SHP77 treated with DMSO at 0.1 percent for 48 hours (cell line): ENCODE data around the gene APELA.
"Not testable (repeated sequence)": the region's sequence is repeated elsewhere in the genome, so short reads cannot be mapped to it uniquely, and the experiment has no call there.

ENCODE experiments used
- DNase-seq: peaks from one replicate; lab custom pipeline; 2025; lab: John Stamatoyannopoulos, UW

Gene APELA

GRCh38 chr4:164926301-164926700 lies 49.3 kb downstream of the APELA start:
- DNase-seq = no peak

- not testable (repeated sequence) for DNase-seq
These were observed 50.1 kb downstream of the APELA start for GRCh38 chr4:164927101-164927500.

DNA sequence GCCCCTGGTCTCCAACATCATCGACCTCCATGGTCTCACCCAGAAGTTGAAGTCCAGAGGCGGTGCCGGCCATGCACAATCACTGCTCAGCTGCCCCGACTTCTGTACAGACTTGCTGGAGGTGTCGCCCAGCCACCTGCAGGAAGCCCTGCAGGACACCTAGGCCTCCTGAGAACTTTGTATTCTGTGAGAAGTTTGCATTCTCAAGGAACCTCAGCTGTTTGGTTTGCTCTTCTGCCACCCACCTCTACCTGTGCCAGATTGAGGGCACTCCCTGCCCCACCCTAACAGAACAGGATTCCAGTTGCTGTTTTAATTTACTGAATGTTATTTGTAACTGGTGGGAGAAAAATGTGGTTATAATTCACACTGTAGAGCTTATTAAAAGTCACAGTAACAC lies 53.7 kb downstream of the APELA start:
- DNase-seq = no peak

DNA sequence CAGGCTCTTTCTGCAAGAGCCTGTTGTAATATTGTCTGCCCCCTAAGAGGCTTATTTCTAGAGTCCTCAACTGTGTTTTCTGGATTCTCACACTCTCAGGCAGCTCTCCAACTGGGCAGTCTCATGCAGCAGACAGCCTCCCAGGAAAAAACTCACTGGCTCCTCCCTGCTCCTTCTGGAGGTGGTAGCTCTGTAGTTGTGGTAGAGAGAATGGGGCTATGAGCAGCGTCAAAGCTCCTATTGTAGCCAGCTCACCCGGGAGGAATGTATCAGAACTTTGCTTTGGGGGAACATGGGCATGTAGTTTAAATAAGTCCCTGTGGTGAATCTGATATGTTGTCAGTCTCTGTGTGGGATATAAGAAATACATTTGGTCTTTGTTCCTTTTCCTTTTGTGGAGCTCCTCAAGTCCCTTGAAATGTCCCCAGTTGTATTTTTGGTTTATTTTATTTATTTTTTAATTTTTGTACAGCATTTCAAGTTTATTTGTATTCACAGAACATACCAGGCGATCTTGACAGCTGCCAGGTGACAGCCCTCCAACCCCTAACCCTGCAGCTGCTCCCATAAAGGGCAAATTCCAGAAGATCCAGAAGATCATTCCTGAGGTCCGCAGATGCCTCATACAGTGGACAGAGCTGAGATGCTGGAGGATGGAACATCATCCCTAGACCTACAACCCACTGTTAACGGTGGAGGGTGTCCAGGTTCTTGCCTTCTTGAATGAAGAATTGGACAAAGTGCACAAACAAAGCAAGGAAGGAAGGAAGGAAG lies 54.8 kb downstream of the APELA start:
- no peak for DNase-seq

GRCh38 chr4:164933244-164933643 lies 56.3 kb downstream of the APELA start:
- no peak for DNase-seq

DNA sequence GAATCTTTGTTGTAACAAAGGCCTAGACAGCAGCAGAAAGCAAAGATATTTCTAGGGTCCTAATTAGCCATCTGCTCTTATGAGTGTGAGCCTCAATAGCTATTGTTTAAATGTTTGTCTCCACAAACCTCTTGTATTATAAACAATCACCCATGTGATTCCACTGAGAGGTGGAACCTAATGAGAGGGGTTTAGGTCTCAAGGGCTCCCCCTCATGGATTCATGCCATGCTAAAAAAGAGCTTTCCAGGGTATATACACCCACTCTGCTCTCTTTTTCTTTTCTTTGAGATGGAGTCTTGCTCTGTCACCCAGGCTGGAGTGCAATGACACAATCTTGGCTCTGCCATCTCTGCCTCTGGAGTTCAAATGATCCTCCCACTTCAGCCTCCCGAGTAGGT lies 58.4 kb downstream of the APELA start:
- no peak for DNase-seq

- DNase-seq = not testable (repeated sequence)
These were observed 59.1 kb downstream of the APELA start for GRCh38 chr4:164935865-164936606.

- DNase-seq = no peak
These were observed 60.7 kb downstream of the APELA start for GRCh38 chr4:164937576-164938270.

DNA sequence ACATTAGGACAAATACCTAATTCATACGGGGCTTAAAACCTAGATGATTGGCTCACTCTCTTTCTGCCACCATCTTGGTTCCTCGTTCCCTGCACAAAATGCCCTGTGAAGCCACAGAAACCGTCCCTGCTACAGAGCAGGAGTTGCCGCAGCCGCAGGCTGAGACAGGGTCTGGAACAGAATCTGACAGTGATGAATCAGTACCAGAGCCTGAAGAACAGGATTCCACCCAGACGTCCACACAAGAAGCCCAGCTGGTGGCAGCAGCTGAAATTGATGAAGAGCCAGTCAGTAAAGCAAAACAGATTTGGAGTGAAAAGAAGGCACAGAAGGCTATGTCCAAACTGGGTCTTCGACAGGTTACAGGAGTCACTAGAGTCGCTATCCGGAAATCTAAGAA lies 66.2 kb downstream of the APELA start:
- no peak for DNase-seq

GRCh38 chr4:164945146-164945545 lies 68.2 kb downstream of the APELA start:
- no peak for DNase-seq

DNA sequence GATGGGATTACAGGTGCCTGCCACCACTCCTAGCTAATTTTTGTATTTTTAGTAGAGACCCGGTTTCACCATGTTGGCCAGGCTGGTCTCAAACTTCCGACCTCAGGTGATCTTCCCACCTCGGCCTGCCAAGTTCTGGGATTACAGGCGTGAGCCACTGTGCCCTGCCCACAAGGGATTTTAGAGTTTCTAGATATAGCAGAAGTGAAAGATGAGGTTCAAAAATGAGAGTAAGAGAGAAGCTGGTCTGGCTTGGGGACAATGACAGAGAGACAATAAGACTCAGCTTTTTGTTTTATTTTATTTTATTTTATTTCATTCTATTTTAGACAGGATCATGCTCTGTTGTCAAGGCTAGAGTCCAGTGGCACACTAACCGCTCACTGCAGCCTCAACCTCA lies 69.8 kb downstream of the APELA start:
- DNase-seq = no peak
